SJSA1 (cell line): ENCODE data around the gene UQCR10. TPM values are rescaled to one million over a fixed set of nuclear protein-coding genes. Genes with fewer than 3 reads are reported as not detected.

Source experiments
- DNase-seq, 2 experiments: peaks; one replicate each; pipeline ENCODE4 v3.0.0-alpha.2; 2015 to 2020; ENCODE audit warnings: low spot score in 2 of 2, low read depth in 1 of 2
- H3K27ac ChIP-seq: fragments of 250-450 bp; sonication (Bioruptor Pico); 2 replicates; pipeline ENCODE4 v1.5.1; 2020; ENCODE audit warnings: mild to moderate bottlenecking, moderate library complexity
- H3K27me3 ChIP-seq: fragments of 250-450 bp; sonication (Bioruptor Pico); replicated peaks from 2 replicates; pipeline ENCODE4 v1.5.1; 2020; ENCODE audit warnings: mild to moderate bottlenecking, moderate library complexity
- H3K36me3 ChIP-seq: fragments of 250-450 bp; sonication (Bioruptor Pico); 2 replicates; pipeline ENCODE4 v1.5.1; 2020; ENCODE audit warnings: mild to moderate bottlenecking
- H3K4me1 ChIP-seq: fragments of 250-450 bp; sonication (Bioruptor Pico); replicated peaks from 2 replicates; pipeline ENCODE4 v1.6.1; 2021; ENCODE audit warnings: mild to moderate bottlenecking
- H3K4me3 ChIP-seq: fragments of 250-450 bp; sonication (Bioruptor Pico); 2 replicates; pipeline ENCODE4 v1.5.1; 2020; ENCODE audit warnings: mild to moderate bottlenecking
- H3K9me3 ChIP-seq: fragments of 250-450 bp; sonication (Bioruptor Pico); replicated peaks from 2 replicates; pipeline ENCODE4 v1.5.1; 2020; ENCODE audit warnings: mild to moderate bottlenecking
- total RNA-seq: library from RNA; depleted of rRNA; stranded (reverse); fragments of >200 nt; shearing (Covaris generic); gene quantifications from 2 replicates; pipeline ENCODE4 v1.2.3, GENCODE V29; 2014

The UQCR10 gene
- total RNA-seq, 1 experiment from 2014 or later, result 150 TPM

- no peak for DNase-seq
- Histone ChIP-seq H3K27ac (no peak overlapping the region), H3K9me3 (no peaks in the 10 kb centered on the region)
Observed at GRCh38 chr22:29729161-29729560, 38.0 kb upstream of the UQCR10 start.

DNA sequence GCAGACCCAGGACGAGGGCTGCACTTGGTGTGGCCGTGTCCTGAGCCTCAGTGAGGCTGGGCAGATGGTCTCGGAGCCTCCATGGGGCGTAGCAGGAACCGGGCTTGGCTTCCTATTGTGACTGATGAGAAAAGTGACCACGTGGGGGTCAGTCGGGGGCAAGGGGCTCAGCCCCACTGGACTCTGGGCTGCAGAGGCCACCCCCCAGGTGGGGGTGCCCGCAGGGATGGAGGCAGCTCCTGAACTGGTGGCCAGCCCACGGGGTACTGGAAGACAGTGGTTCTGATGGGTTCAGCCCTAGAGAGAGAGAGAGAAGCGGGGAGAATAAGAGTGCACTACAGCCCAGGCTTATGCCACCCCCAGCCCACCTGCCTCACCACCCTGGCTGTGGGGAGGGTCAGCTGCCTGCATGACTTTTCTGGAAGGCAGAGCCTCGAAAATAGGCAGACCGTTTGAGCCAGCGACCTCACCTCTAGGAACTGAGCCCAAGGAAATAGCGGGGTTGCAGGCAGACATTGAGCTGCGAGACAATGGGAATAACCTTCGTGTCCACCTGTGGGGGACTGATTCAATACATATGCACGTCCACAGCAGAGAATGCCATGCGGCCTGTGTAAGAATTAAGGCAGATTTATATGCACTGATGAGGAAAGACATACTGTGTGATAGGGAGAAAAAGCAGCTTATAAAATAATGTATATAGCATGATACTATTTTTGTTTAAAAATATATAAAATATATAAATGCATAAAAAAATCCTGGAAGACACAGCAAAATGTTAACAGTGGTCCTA is 35.9 kb upstream of the UQCR10 start:
- Histone ChIP-seq H3K4me3 (no peak overlapping the region), H3K36me3 (no peaks in the 10 kb centered on the region; the same call in 1 of the 2 replicates), H3K27ac (no peak overlapping the region), H3K9me3 (no peaks in the 10 kb centered on the region), H3K27me3 (no peaks in the 10 kb centered on the region), H3K4me1 (peaks cover 3% of the 10 kb centered on the region; the same call in 1 of the 2 replicates)
- DNase-seq, result no peak

More at GRCh38 chr22:29729161-29729560, 38.0 kb upstream of the UQCR10 start:
- Histone ChIP-seq H3K36me3 (no peaks in the 10 kb centered on the region; the same call in 1 of the 2 replicates), H3K27me3 (no peaks in the 10 kb centered on the region), H3K4me1 (peaks cover 3% of the 10 kb centered on the region; the same call in 1 of the 2 replicates), H3K4me3 (no peak overlapping the region)

DNA sequence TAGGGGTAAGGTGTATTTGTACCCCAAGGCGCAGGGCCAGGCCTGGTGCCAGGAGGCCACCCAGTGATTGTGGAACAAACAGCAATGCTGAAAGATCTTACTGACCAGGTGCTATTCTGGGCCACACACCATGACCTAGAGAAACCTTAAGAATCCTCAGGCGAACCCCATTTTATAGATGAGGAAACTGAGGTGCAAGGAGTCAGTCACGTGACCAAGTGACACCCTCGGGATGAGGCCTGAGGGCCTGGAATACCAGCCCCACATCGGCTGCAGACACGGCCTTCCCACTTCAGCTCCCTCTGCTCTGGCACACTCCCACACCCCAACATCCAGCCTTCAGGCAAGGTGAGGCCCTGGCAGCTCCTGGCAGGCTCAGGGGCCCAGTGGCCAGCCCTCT is 34.3 kb upstream of the UQCR10 start:
- no peaks in the 10 kb centered on the region; the same call in 1 of the 2 replicates for H3K36me3 ChIP-seq
- no peak overlapping the region for H3K4me3 ChIP-seq
- DNase-seq, result no peak
- H3K27me3 ChIP-seq, result no peaks in the 10 kb centered on the region
- H3K4me1 ChIP-seq, result no peaks in the 10 kb centered on the region
- no peak overlapping the region for H3K27ac ChIP-seq
- no peaks in the 10 kb centered on the region for H3K9me3 ChIP-seq

DNA sequence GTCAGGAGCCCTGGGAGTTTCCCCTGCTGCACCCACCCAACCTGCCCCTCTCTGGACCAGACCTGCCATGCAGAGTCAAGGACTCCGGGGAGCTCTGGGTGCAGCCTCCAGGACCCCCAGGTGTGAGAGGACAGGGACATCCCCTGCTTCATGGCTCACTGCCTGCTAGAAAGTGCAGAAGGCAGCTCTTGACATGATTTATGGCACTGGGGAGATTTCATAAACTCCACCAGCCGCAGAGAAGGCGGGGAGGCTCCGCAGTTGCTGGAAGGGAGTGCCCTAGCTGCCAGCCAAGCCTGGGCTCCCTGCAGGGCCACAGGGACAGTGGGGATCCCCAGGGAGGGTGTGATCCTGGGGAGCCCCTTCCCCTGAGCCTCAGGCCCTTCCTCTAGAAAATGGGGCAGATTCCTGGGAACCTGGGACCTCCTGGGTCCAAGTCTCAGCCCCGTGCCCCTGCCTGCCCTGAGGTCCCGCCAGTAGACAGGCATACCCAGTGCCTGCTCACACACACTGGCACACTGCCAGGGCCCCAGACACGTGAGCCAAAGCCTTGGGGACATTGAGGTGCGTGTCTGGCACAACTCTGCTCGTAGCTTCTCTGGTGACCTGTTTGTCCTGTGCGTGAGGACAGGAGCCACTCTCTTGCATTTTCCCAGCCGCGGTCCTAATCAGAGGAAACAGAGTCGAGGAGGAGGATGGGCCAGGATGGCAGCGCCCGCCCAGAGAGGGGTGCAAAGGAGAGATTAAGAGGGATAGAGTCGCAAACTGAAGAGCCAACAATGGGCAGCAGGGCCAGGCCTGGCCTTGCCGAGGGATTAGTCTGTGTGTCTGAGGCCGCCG is 33.6 kb upstream of the UQCR10 start:
- Histone ChIP-seq H3K27ac (no peak overlapping the region), H3K9me3 (no peaks in the 10 kb centered on the region), H3K4me3 (no peak overlapping the region), H3K27me3 (no peaks in the 10 kb centered on the region), H3K36me3 (peaks cover 4% of the 10 kb centered on the region; the same call in 1 of the 2 replicates), H3K4me1 (no peaks in the 10 kb centered on the region)
- DNase-seq, result no peak

GRCh38 chr22:29734406-29734805 is 32.8 kb upstream of the UQCR10 start:
- Histone ChIP-seq H3K27ac (no peak overlapping the region), H3K4me1 (no peaks in the 10 kb centered on the region), H3K27me3 (no peaks in the 10 kb centered on the region), H3K9me3 (no peaks in the 10 kb centered on the region), H3K4me3 (no peak overlapping the region), H3K36me3 (peaks cover 4% of the 10 kb centered on the region; the same call in 1 of the 2 replicates)
- DNase-seq, result no peak

DNA sequence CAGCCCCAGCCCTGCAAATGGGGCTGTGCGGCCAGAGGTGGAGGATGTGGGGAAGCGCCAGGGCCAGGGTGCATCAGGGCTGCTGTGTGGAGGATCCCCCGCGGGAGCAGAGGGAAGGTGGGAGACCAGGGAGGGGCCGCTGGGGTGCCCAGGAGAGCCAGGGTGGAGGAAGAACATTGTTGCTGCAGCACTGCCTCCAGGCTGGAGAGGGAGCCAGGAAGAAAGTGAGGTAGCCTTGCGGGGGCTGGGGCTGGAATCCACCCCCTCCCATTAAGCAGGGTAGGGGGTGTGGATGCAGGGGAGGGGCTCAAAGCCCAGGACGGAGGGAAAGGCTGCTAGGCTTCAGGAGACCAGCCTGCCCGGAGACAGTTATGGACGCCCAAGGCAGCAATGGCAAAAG is 32.3 kb upstream of the UQCR10 start:
- no peaks in the 10 kb centered on the region for H3K4me1 ChIP-seq
- no peaks in the 10 kb centered on the region for H3K27me3 ChIP-seq
- H3K4me3 ChIP-seq, result no peak overlapping the region
- no peak for DNase-seq
- H3K27ac ChIP-seq, result no peak overlapping the region
- peaks cover 4% of the 10 kb centered on the region; the same call in 1 of the 2 replicates for H3K36me3 ChIP-seq
- H3K9me3 ChIP-seq, result no peaks in the 10 kb centered on the region

- no peak for DNase-seq
- Histone ChIP-seq H3K9me3 (no peaks in the 10 kb centered on the region), H3K4me3 (no peak overlapping the region), H3K27ac (no peak overlapping the region), H3K36me3 (peaks cover 4% of the 10 kb centered on the region; the same call in 1 of the 2 replicates), H3K4me1 (no peaks in the 10 kb centered on the region), H3K27me3 (no peaks in the 10 kb centered on the region)
Observed at GRCh38 chr22:29735416-29735815, 31.8 kb upstream of the UQCR10 start.

- Histone ChIP-seq H3K4me3 (no peak overlapping the region), H3K27me3 (no peaks in the 10 kb centered on the region), H3K36me3 (0 out of 2 replicates have a peak, but pooled peaks cover 4% of the 10 kb centered on the region), H3K9me3 (no peaks in the 10 kb centered on the region), H3K27ac (no peak overlapping the region), H3K4me1 (no peaks in the 10 kb centered on the region)
- DNase-seq, result no peak
Observed at GRCh38 chr22:29737251-29738117, 29.7 kb upstream of the UQCR10 start.

- Histone ChIP-seq H3K9me3 (no peaks in the 10 kb centered on the region), H3K27me3 (no peaks in the 10 kb centered on the region), H3K4me3 (no peak overlapping the region), H3K36me3 (0 out of 2 replicates have a peak, but pooled peaks cover 4% of the 10 kb centered on the region), H3K4me1 (no peaks in the 10 kb centered on the region), H3K27ac (no peak overlapping the region)
- no peak for DNase-seq
Observed at GRCh38 chr22:29738118-29738815, 28.9 kb upstream of the UQCR10 start.

DNA sequence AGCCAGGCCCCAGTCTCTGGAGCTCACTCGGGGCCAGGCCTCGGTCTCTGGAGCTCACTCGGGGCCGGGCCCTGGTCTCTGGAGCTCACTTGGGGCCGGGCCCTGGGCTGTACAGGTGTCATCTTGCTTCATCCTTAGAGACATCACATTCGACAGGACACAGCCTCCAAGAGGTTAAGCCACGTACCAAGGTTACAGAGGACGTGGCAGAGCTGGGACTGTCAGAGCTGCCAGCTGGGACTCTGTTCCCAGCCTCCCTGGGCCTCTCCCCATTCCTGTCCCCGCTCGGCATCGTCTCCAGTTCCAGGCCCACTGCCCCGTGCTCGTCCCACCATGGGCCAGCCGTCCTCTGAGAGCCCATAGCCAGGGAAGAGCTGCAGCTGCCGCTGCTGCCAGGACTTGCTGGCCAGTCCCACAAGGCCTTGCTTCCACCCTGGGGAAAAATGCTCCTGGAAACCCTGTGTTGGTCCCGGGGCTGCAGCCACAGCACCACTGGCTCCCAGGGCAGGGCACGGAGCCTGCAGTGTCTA is 27.8 kb upstream of the UQCR10 start:
- no peaks in the 10 kb centered on the region for H3K9me3 ChIP-seq
- no peak overlapping the region for H3K27ac ChIP-seq
- H3K36me3 ChIP-seq, result 0 out of 2 replicates have a peak, but pooled peaks cover 4% of the 10 kb centered on the region
- no peaks in the 10 kb centered on the region for H3K27me3 ChIP-seq
- H3K4me3 ChIP-seq, result no peak overlapping the region
- no peaks in the 10 kb centered on the region for H3K4me1 ChIP-seq
- no peak for DNase-seq

GRCh38 chr22:29740216-29740615 is 27.0 kb upstream of the UQCR10 start:
- Histone ChIP-seq H3K36me3 (0 out of 2 replicates have a peak, but pooled peaks cover 4% of the 10 kb centered on the region), H3K4me1 (no peaks in the 10 kb centered on the region), H3K4me3 (no peak overlapping the region), H3K27ac (no peak overlapping the region), H3K27me3 (no peaks in the 10 kb centered on the region), H3K9me3 (no peaks in the 10 kb centered on the region)
- no peak for DNase-seq

DNA sequence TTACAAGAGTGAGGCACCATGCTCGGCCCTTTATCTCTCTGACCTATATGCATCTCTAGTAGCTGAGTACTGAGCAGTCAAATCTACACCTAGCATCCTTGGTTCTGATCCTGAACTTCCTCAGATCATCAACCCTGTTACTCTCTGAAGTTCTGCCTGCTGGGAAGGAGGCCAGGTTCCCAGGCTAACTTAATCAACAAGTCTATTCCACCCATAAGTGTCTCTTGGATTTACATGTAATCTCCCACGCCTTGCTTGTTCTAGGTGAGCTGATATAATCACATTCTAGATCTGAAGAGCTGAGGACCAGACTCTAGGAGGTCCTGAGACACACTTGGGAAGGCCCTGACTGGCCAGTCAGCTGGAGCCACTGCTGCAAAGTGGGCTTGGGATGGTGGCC is 25.2 kb upstream of the UQCR10 start:
- H3K36me3 ChIP-seq, result peaks cover 8% of the 10 kb centered on the region
- no peak for DNase-seq
- no peaks in the 10 kb centered on the region for H3K27me3 ChIP-seq
- no peak overlapping the region for H3K27ac ChIP-seq
- H3K4me3 ChIP-seq, result no peak overlapping the region
- H3K4me1 ChIP-seq, result no peaks in the 10 kb centered on the region
- H3K9me3 ChIP-seq, result no peaks in the 10 kb centered on the region
